Mesendoderm (in vitro differentiated cells): ENCODE results near the gene PSMB4.

Experiments
- DNase-seq: peaks from one replicate; pipeline ENCODE4 v3.0.0; 2013
- H2AK5ac ChIP-seq: 2 replicates; pipeline ENCODE4 v1.6.1; 2013; ENCODE audit warnings: low read length, inconsistent platforms
- H2BK120ac ChIP-seq: 2 replicates; pipeline ENCODE4 v1.6.1; 2013; ENCODE audit warnings: low read depth, mild to moderate bottlenecking, low read length, moderate library complexity, mixed read lengths
- H2BK15ac ChIP-seq: replicated peaks from 2 replicates; pipeline ENCODE4 v1.6.1; 2013; ENCODE audit warnings: low read depth, mild to moderate bottlenecking, moderate library complexity
- H2BK5ac ChIP-seq: 2 replicates; pipeline ENCODE4 v1.6.1; 2013; ENCODE audit warnings: low read length, inconsistent platforms
- H3K18ac ChIP-seq: 2 replicates; pipeline ENCODE4 v1.6.1; 2013; ENCODE audit warnings: mild to moderate bottlenecking, low read length, mixed read lengths
- H3K23ac ChIP-seq: one replicate; pipeline ENCODE4 v1.6.1; 2013; ENCODE audit warnings: low read length
- H3K27ac ChIP-seq: 2 replicates; pipeline ENCODE4 v1.5.1; 2013; ENCODE audit warnings: low read depth, mild to moderate bottlenecking, inconsistent platforms, low read length, moderate library complexity
- H3K27me3 ChIP-seq: 2 replicates; pipeline ENCODE4 v1.6.1; 2013; ENCODE audit warnings: low read length, control low read depth, mild to moderate bottlenecking, inconsistent platforms; ENCODE audit not compliant: insufficient read depth, poor library complexity
- H3K36me3 ChIP-seq: 2 replicates; pipeline ENCODE4 v1.6.1; 2013; ENCODE audit warnings: low read length, inconsistent platforms; ENCODE audit not compliant: control insufficient read depth, insufficient read depth
- H3K4ac ChIP-seq: one replicate; pipeline ENCODE4 v1.6.1; 2013; ENCODE audit warnings: low read depth, mild to moderate bottlenecking, low read length, moderate library complexity
- H3K4me1 ChIP-seq: 2 replicates; pipeline ENCODE4 v1.6.1; 2013; ENCODE audit warnings: low read depth, low read length, inconsistent platforms; ENCODE audit not compliant: control insufficient read depth
- H3K4me2 ChIP-seq: 2 replicates; pipeline ENCODE4 v1.6.1; 2013; ENCODE audit warnings: low read length
- H3K4me3 ChIP-seq: 2 replicates; pipeline ENCODE4 v1.5.1; 2013; ENCODE audit warnings: mild to moderate bottlenecking, low read length
- H3K56ac ChIP-seq: one replicate; pipeline ENCODE4 v1.6.1; 2013; ENCODE audit warnings: low read length
- H3K79me1 ChIP-seq: 2 replicates; pipeline ENCODE4 v1.6.1; 2013; ENCODE audit warnings: low read length, inconsistent platforms
- H3K79me2 ChIP-seq: 2 replicates; pipeline ENCODE4 v1.6.1; 2013; ENCODE audit warnings: mild to moderate bottlenecking, low read length; ENCODE audit not compliant: control insufficient read depth, insufficient read depth
- H3K9ac ChIP-seq: 2 replicates; pipeline ENCODE4 v1.6.1; 2013; ENCODE audit warnings: low read length, inconsistent platforms
- H4K5ac ChIP-seq: one replicate; pipeline ENCODE4 v1.6.1; 2013; ENCODE audit warnings: low read length
- H4K8ac ChIP-seq: one replicate; pipeline ENCODE4 v1.6.1; 2013; ENCODE audit warnings: low read depth, mild to moderate bottlenecking, control low read depth, low read length, moderate library complexity
- WGBS: extraction: QIAGEN DNeasy Blood & Tissue Kit; methylation state at CpG from one replicate; pipeline ENCODE4 v1.1.7; 2013; ENCODE audit warnings: low lambda C conversion rate, missing lambda C conversion rate; ENCODE audit not compliant: insufficient coverage; ENCODE audit errors: extremely low coverage; 5-methylcytosine and 5-hydroxymethylcytosine counted together

Gene PSMB4

DNA sequence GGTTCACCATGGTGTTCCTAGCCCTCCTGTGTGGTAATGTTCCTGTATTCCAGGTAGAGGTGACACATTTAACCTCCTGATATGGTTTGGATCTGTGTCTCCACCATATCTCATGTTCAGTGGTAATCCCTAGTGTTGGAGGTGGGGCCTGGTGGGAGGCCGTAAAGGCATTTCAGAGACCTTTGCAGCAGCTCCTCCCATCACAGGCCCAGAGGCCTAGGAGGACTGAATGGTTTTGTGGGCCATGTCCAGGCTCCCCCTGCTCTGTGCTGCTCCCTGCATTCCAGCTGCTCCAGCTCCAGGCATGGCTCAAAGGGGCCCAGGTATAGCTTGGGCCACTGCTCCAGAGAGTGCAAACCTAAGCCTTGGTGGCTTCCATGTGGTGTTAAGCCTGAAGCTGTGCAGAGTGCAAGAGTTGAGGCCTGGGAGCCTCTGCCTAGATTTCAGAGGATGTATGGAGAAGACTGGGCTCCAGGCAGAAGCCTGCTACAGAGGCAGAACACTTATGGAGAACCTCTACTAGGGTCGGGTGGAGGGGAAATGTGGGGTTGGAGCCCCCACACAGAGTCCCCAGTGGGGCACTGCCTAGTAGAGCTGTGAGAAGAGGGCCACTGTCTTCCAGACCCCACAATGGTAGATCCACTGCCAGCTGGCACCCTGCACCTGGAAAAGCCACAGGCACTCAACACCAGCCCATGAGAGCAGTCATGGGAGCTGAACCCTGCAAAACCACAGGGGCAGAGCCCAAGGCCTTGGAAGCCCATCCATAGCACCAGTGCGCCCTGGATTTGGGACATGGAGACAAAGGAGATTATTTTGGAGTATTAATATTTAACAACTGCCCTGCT, 36.8 kb upstream of the PSMB4 start:
- Histone ChIP-seq H3K79me2 (no peaks in the 10 kb centered on the region), H4K8ac (no peak overlapping the region), H3K56ac (no peak overlapping the region), H3K36me3 (no peaks in the 10 kb centered on the region), H3K23ac (no peak overlapping the region), H3K18ac (no peak overlapping the region), H3K9ac (no peak overlapping the region), H2BK5ac (no peak overlapping the region), H3K79me1 (no peaks in the 10 kb centered on the region), H3K4ac (no peak overlapping the region), H3K27ac (no peak overlapping the region), H2BK120ac (no peak overlapping the region), H3K4me2 (no peak overlapping the region), H3K4me3 (no peak overlapping the region), H3K27me3 (no peaks in the 10 kb centered on the region), H4K5ac (no peak overlapping the region), H2AK5ac (no peak overlapping the region), H2BK15ac (no peak overlapping the region), H3K4me1 (no peaks in the 10 kb centered on the region)
- DNase-seq: no peak
- whole genome bisulfite sequencing: no CpG with 5 or more reads among the region's 3 CpGs

GRCh38 chr1:151364996-151365395, 34.4 kb upstream of the PSMB4 start:
- no peak overlapping the region for H3K4ac ChIP-seq
- no peak overlapping the region for H3K4me3 ChIP-seq
- no peaks in the 10 kb centered on the region for H3K36me3 ChIP-seq
- no peak overlapping the region for H2BK120ac ChIP-seq
- DNase-seq: no peak
- no CpG with 5 or more reads among the region's 4 CpGs for WGBS
- no peak overlapping the region for H3K4me2 ChIP-seq
- no peak overlapping the region for H3K23ac ChIP-seq
- no peak overlapping the region for H2AK5ac ChIP-seq
- no peaks in the 10 kb centered on the region for H3K27me3 ChIP-seq
- H3K79me1 ChIP-seq: no peaks in the 10 kb centered on the region
- no peak overlapping the region for H3K56ac ChIP-seq
- H2BK15ac ChIP-seq: no peak overlapping the region
- no peak overlapping the region for H3K18ac ChIP-seq
- H3K79me2 ChIP-seq: no peaks in the 10 kb centered on the region
- no peak overlapping the region for H3K9ac ChIP-seq
- H2BK5ac ChIP-seq: no peak overlapping the region
- no peak overlapping the region for H4K5ac ChIP-seq
- no peak overlapping the region for H3K27ac ChIP-seq
- H3K4me1 ChIP-seq: no peaks in the 10 kb centered on the region
- no peak overlapping the region for H4K8ac ChIP-seq

DNA sequence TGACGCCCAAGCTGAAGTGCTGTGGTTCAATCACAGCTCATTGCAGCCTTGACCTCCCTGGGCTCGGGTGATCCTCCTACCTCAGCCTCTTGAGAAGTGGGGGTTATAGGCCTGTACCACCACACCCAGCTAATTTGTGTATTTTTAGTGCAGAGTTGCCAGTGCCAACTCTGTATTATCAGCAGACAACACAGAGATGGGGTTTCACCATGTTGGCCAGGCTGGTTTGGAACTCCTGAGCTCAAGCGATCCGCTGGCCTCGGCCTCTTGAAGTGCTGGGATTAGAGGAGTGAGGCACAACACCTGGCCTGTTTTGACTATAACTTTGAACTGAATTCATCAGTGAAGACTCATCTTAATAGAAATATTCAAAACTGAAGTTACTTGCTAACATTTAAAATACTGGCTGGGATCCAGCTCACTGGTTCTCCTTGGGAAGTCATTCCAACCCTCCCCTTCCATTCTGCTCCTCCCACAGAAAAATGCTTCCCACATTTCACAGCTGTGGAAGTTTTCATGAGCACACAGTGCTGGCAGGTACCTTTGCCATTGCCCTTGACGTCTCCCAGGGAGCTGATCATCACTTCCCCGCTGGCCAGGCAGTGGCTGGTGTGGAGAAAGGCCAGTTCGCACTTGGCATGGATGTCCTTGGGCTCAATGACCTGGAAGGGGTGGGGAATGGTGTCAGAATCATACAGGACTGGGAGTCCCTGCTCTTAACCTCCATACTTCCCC, 31.5 kb upstream of the PSMB4 start:
- Histone ChIP-seq H3K56ac (no peak overlapping the region), H3K36me3 (no peaks in the 10 kb centered on the region), H2BK15ac (no peak overlapping the region), H3K27ac (no peak overlapping the region), H2BK5ac (no peak overlapping the region), H3K79me1 (no peaks in the 10 kb centered on the region), H2AK5ac (no peak overlapping the region), H3K4me2 (no peak overlapping the region), H3K79me2 (no peaks in the 10 kb centered on the region), H3K27me3 (no peaks in the 10 kb centered on the region), H3K4me1 (peaks cover 3% of the 10 kb centered on the region), H2BK120ac (no peak overlapping the region), H3K9ac (no peak overlapping the region), H4K8ac (no peak overlapping the region), H3K4ac (no peak overlapping the region), H4K5ac (no peak overlapping the region), H3K4me3 (no peak overlapping the region), H3K23ac (no peak overlapping the region), H3K18ac (no peak overlapping the region)
- DNase-seq: no peak
- no CpG with 5 or more reads among the region's 8 CpGs for WGBS

GRCh38 chr1:151368393-151369301, 30.7 kb upstream of the PSMB4 start:
- H3K4me2 ChIP-seq: no peak overlapping the region
- no peak overlapping the region for H3K4me3 ChIP-seq
- H3K36me3 ChIP-seq: no peaks in the 10 kb centered on the region
- peaks cover 3% of the 10 kb centered on the region for H3K4me1 ChIP-seq
- H4K8ac ChIP-seq: no peak overlapping the region
- H2AK5ac ChIP-seq: no peak overlapping the region
- no peaks in the 10 kb centered on the region for H3K27me3 ChIP-seq
- no peak overlapping the region for H3K18ac ChIP-seq
- no peak overlapping the region for H2BK5ac ChIP-seq
- no peak overlapping the region for H2BK120ac ChIP-seq
- no peaks in the 10 kb centered on the region for H3K79me2 ChIP-seq
- no peak overlapping the region for H4K5ac ChIP-seq
- DNase-seq: no peak
- H3K9ac ChIP-seq: no peak overlapping the region
- H3K4ac ChIP-seq: no peak overlapping the region
- no peak overlapping the region for H3K56ac ChIP-seq
- no peak overlapping the region for H3K23ac ChIP-seq
- no peak overlapping the region for H2BK15ac ChIP-seq
- no peak overlapping the region for H3K27ac ChIP-seq
- no CpG with 5 or more reads among the region's 20 CpGs for WGBS
- no peaks in the 10 kb centered on the region for H3K79me1 ChIP-seq

DNA sequence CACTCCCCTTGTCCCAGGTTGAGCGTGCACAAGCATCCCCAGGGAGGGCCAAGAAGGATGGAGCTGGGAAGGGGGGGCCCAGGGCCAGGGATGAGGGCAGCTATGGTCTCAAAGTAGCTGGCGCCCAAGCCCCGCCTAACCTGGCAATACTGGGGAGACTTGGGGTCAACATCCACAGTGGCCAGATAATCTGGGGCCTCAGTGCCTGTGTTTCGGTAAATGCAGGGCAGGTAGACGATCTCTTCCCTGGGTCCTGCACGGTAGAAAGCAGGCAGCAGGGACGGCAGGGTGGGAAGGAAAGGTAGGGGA, 30.1 kb upstream of the PSMB4 start:
- Histone ChIP-seq H2AK5ac (no peak overlapping the region), H2BK5ac (no peak overlapping the region), H3K79me2 (no peaks in the 10 kb centered on the region), H4K5ac (no peak overlapping the region), H3K79me1 (no peaks in the 10 kb centered on the region), H3K18ac (no peak overlapping the region), H3K4me2 (no peak overlapping the region), H3K9ac (no peak overlapping the region), H3K23ac (no peak overlapping the region), H3K4ac (no peak overlapping the region), H2BK15ac (no peak overlapping the region), H3K4me1 (peaks cover 3% of the 10 kb centered on the region), H2BK120ac (no peak overlapping the region), H3K36me3 (no peaks in the 10 kb centered on the region), H3K27me3 (no peaks in the 10 kb centered on the region), H3K27ac (no peak overlapping the region), H3K56ac (no peak overlapping the region), H3K4me3 (no peak overlapping the region), H4K8ac (no peak overlapping the region)
- DNase-seq: no peak
- no CpG with 5 or more reads among the region's 7 CpGs for WGBS
